H1 (cell line): Measurements from ENCODE around the gene DNAJB6. TPM values are rescaled to one million over a fixed set of nuclear protein-coding genes. Genes with fewer than 3 reads are reported as not detected.

Source experiments
- BACH1 ChIP-seq: IDR thresholded peaks from 2 replicates; pipeline ENCODE4 v1.6.1; 2012; ENCODE audit warnings: low read length, improper control_type of control experiment
- JUND ChIP-seq: IDR thresholded peaks from 2 replicates; pipeline ENCODE4 v1.6.1; 2011; ENCODE audit warnings: mild to moderate bottlenecking, improper control_type of control experiment, low read length
- polyA plus RNA-seq, 7 experiments: library from polyadenylated mRNA; depleted of rRNA in 3 of 7; stranded (reverse) in 5 of 7; unstranded in 2 of 7; fragments of >200 nt in 5 of 7; fragments of 200-250 nt in 2 of 7; gene quantifications; 1 replicate in 5 of 7; 2 replicates in 1 of 7; 4 replicates in 1 of 7; pipeline versions ENCODE4 v1.2.1 to v1.2.3, GENCODE V29; 2011 to 2013; ENCODE audit warnings: missing spikeins in 2 of 7, mixed read lengths in 2 of 7
- total RNA-seq: library from RNA; stranded (reverse); fragmentation: NEBNext Ultra II Directional; extraction: Animal tissue kit (Norgen Biotek cat#: 25700); gene quantifications from 2 replicates; pipeline ENCODE4 v1.2.1, GENCODE V29; 2021

The DNAJB6 gene
- total and polyA plus RNA-seq, 2 of the 8 experiments (the other 6 are each of a cell fraction or from before 2014, with no cell fraction given), result 166 to 295 TPM

DNA sequence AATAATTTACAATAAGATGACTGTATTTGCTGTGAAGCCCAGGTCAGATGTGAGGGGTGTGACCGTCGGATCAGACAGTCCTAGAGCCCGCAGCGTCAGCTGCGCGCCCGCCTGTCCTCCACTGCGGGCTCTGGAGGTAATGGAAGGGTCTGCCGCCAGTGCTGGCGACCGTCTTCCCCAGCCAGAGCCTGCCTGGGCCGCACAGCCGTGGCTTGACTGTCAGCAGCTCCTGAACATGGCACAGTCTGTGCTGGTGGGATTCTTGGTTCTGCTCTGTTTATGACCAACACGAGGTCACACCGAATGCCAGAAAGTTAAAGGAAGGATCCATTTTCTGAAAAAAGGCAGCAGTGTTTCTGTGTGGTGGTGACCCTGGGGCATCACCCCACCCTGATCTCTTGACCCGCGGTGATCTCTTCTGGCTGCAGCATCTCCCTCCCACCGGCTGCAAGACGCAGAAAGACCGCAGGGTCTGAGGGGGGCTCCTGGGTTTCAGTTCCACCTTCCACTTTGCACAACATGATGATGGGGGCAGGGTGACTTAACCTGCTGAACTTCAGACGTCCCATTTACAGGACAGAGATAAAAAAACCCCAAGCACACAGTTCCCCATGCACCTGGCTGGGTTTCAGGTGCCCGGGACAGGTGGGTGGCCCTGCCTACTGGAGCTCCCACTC, 103.7 kb downstream of the DNAJB6 start (continued):
- TF ChIP-seq BACH1 (no peak), JUND (no peak)
